MM.1S (cell line): ENCODE measurements around the gene KIAA1958.

ENCODE experiments used
- DNase-seq: peaks from one replicate; pipeline ENCODE4 v3.0.0-alpha.2; 2015
- H2AFZ ChIP-seq: fragments of 300-600 bp; sonication (generic); 2 replicates; pipeline ENCODE4 v1.6.0; 2016; ENCODE audit warnings: antibody characterized with exemption, low read length
- H3F3A ChIP-seq: fragments of 300-600 bp; sonication (generic); 2 replicates; pipeline ENCODE4 v1.6.1; 2016; ENCODE audit warnings: mild to moderate bottlenecking, antibody characterized with exemption, low read length, moderate library complexity, mixed read lengths; ENCODE audit not compliant: insufficient read depth
- H3K27ac ChIP-seq: fragments of 300-600 bp; sonication (generic); 2 replicates; pipeline ENCODE4 v1.5.1; 2016; ENCODE audit warnings: mild to moderate bottlenecking, low read length
- H3K27me3 ChIP-seq: fragments of 300-600 bp; sonication (generic); replicated peaks from 2 replicates; pipeline ENCODE4 v1.6.0; 2016; ENCODE audit warnings: low read length; ENCODE audit not compliant: insufficient read depth
- H3K36me3 ChIP-seq: fragments of 300-600 bp; sonication (generic); replicated peaks from 2 replicates; pipeline ENCODE4 v1.6.1; 2016; ENCODE audit warnings: mild to moderate bottlenecking, low read length, mixed read lengths; ENCODE audit not compliant: insufficient read depth
- H3K4me1 ChIP-seq: fragments of 300-600 bp; sonication (generic); 2 replicates; pipeline ENCODE4 v1.6.1; 2016; ENCODE audit warnings: low read length, mixed read lengths
- H3K4me2 ChIP-seq: fragments of 300-600 bp; sonication (generic); 2 replicates; pipeline ENCODE4 v1.6.0; 2016; ENCODE audit warnings: low read depth, low read length
- H3K4me3 ChIP-seq: fragments of 300-600 bp; sonication (generic); 2 replicates; pipeline ENCODE4 v1.5.1; 2016; ENCODE audit warnings: low read length, mixed read lengths
- H3K79me2 ChIP-seq: fragments of 300-600 bp; sonication (generic); 2 replicates; pipeline ENCODE4 v1.6.1; 2016; ENCODE audit warnings: mixed run types, low read length, mixed read lengths
- H3K9ac ChIP-seq: fragments of 300-600 bp; sonication (generic); 2 replicates; pipeline ENCODE4 v1.6.1; 2016; ENCODE audit warnings: low read length, mixed read lengths
- H3K9me2 ChIP-seq: fragments of 300-600 bp; sonication (generic); replicated peaks from 2 replicates; pipeline ENCODE4 v1.6.1; 2016; ENCODE audit warnings: mild to moderate bottlenecking, low read length, mixed read lengths; ENCODE audit not compliant: insufficient read depth
- H3K9me3 ChIP-seq: fragments of 300-600 bp; sonication (generic); replicated peaks from 2 replicates; pipeline ENCODE4 v1.6.1; 2016; ENCODE audit warnings: mild to moderate bottlenecking, low read length, mixed read lengths; ENCODE audit not compliant: insufficient read depth
- H4K20me1 ChIP-seq: fragments of 300-600 bp; sonication (generic); 2 replicates; pipeline ENCODE4 v1.6.1; 2016; ENCODE audit warnings: mild to moderate bottlenecking, low read length, moderate library complexity, mixed read lengths; ENCODE audit not compliant: insufficient read depth
- CTCF ChIP-seq: fragments of 300-600 bp; sonication (generic); IDR thresholded peaks from 2 replicates; pipeline ENCODE4 v1.5.1; 2016; ENCODE audit warnings: antibody characterized with exemption, low read length, mixed read lengths
- EZH2 ChIP-seq: fragments of 300-600 bp; sonication (generic); optimal IDR thresholded peaks from 2 replicates; pipeline ENCODE3; 2017; ENCODE audit warnings: low read depth, mild to moderate bottlenecking, antibody characterized with exemption, low read length, mixed read lengths
- EZH2phosphoT487 ChIP-seq: fragments of 300-600 bp; sonication (generic); IDR thresholded peaks from 2 replicates; pipeline ENCODE4 v1.6.1; 2018; ENCODE audit warnings: antibody characterized with exemption, low read length

Gene KIAA1958

DNA sequence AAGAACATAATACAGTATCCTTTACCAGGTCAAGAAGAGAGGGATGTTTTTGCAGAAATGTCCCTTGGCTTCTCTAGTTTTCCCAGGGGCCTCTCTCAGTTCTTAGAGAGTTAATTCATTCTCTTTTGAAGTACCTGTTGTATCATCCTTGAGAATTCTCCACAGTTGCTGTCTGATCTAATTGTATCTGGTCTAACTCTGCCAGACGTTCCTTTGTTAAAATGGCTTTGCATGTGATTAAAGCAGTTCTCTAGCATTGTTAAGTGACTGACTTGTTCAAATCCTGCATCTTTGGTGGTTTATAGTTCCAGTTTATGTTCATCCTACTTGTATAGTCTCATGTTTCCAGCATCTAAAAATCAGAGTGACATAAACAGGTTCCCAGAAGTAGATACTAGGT lies 65.0 kb downstream of the KIAA1958 start:
- no peaks in the 10 kb centered on the region for H3F3A ChIP-seq
- no peaks in the 10 kb centered on the region for H3K27me3 ChIP-seq
- H3K4me2 ChIP-seq: no peak overlapping the region
- DNase-seq: no peak
- H3K4me1 ChIP-seq: peaks cover 11% of the 10 kb centered on the region; the same call in 1 of the 2 replicates
- H3K27ac ChIP-seq: no peak overlapping the region
- H3K79me2 ChIP-seq: no peaks in the 10 kb centered on the region
- no peak overlapping the region for H2AFZ ChIP-seq
- no peaks in the 10 kb centered on the region for H3K9me3 ChIP-seq
- no peaks in the 10 kb centered on the region for H3K9me2 ChIP-seq
- no peaks in the 10 kb centered on the region for H3K36me3 ChIP-seq
- H3K9ac ChIP-seq: no peak overlapping the region
- no peak overlapping the region for H3K4me3 ChIP-seq
- no peaks in the 10 kb centered on the region for H4K20me1 ChIP-seq
- no peak for TF ChIP-seq EZH2phosphoT487
- no peak for TF ChIP-seq EZH2
- no peak for TF ChIP-seq CTCF

GRCh38 chr9:112552229-112553056 lies 65.8 kb downstream of the KIAA1958 start:
- TF ChIP-seq EZH2 (no peak), EZH2phosphoT487 (no peak), CTCF (no peak)

DNA sequence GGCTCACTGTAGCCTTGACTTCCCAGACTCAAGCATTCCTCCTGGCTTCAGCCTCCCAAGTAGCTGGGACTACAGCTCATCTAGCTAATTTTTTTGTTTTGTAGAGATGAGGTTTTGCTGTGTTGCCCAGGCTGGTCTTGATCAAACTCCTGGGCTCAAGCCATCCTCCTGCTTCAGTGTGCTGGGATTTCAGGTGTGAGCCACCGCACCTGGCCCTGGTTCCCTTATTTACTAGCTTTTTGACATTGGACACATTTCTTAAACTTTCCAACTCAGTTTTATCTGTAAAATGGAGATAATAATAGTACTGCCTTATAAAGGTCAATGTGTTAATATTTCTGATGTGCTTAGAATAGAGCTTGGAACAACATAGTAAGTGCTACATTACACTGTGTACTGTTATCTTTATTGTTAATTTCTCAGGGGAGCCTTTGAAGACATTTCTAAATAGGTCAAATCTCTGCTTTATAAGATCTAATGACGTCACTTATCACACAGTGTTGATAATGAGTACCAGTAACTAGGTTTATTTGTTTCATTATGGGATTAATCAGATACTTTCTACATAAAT lies 66.7 kb downstream of the KIAA1958 start:
- Histone ChIP-seq H3K4me2 (no peak overlapping the region), H3K27ac (no peak overlapping the region), H3K9me3 (no peaks in the 10 kb centered on the region), H3K36me3 (no peaks in the 10 kb centered on the region), H3F3A (no peaks in the 10 kb centered on the region), H3K9ac (no peak overlapping the region), H3K4me1 (peaks cover 11% of the 10 kb centered on the region; the same call in 1 of the 2 replicates), H3K9me2 (no peaks in the 10 kb centered on the region), H2AFZ (no peak overlapping the region), H4K20me1 (no peaks in the 10 kb centered on the region), H3K27me3 (no peaks in the 10 kb centered on the region), H3K79me2 (no peaks in the 10 kb centered on the region), H3K4me3 (no peak overlapping the region)
- TF ChIP-seq EZH2phosphoT487 (no peak), CTCF (no peak), EZH2 (no peak)
- DNase-seq: no peak

More at GRCh38 chr9:112552229-112553056, 65.8 kb downstream of the KIAA1958 start:
- H3K9ac ChIP-seq: no peak overlapping the region
- H3K4me2 ChIP-seq: no peak overlapping the region
- no peaks in the 10 kb centered on the region for H3K79me2 ChIP-seq
- DNase-seq: no peak
- H3F3A ChIP-seq: no peaks in the 10 kb centered on the region
- no peak overlapping the region for H3K4me3 ChIP-seq
- H3K9me3 ChIP-seq: no peaks in the 10 kb centered on the region
- H3K9me2 ChIP-seq: no peaks in the 10 kb centered on the region
- no peaks in the 10 kb centered on the region for H3K27me3 ChIP-seq
- peaks cover 11% of the 10 kb centered on the region; the same call in 1 of the 2 replicates for H3K4me1 ChIP-seq
- no peak overlapping the region for H3K27ac ChIP-seq
- no peaks in the 10 kb centered on the region for H3K36me3 ChIP-seq
- H4K20me1 ChIP-seq: no peaks in the 10 kb centered on the region
- H2AFZ ChIP-seq: no peak overlapping the region
